Left hindlimb (tissue), 1 donor: Measurements from ENCODE around the gene SHD.
"Not testable (repeated sequence)": the region's sequence is repeated elsewhere in the genome, so short reads cannot be mapped to it uniquely, and the experiment has no call there.

Experiments used
- DNase-seq: peaks from one replicate; pipeline ENCODE4 v3.0.0-alpha.2; 2018

Gene SHD

GRCh38 chr19:4327252-4327876 is 48.3 kb downstream of the SHD start:
- peak; percentile 63 for DNase-seq

DNA sequence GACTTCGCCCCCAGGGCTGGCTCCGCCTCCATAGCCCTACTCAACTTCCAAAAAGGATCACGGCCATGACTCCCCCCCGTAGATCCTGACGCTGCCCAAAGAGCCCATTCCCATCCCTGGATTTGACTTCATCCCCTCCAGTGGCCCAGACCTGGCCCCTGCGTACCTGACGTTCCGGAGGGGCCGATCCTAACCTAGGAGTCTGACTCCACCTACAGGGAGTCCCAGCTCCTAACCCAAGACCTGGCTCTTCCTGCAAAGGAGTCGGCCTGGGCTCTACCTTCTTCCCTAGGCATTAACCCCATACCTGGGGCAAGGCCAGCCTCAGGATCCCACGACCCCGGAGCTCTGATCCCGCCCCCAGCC is 48.8 kb downstream of the SHD start:
- DNase-seq = no peak

GRCh38 chr19:4328243-4328990 is 49.4 kb downstream of the SHD start:
- DNase-seq = peak; percentile 98

DNA sequence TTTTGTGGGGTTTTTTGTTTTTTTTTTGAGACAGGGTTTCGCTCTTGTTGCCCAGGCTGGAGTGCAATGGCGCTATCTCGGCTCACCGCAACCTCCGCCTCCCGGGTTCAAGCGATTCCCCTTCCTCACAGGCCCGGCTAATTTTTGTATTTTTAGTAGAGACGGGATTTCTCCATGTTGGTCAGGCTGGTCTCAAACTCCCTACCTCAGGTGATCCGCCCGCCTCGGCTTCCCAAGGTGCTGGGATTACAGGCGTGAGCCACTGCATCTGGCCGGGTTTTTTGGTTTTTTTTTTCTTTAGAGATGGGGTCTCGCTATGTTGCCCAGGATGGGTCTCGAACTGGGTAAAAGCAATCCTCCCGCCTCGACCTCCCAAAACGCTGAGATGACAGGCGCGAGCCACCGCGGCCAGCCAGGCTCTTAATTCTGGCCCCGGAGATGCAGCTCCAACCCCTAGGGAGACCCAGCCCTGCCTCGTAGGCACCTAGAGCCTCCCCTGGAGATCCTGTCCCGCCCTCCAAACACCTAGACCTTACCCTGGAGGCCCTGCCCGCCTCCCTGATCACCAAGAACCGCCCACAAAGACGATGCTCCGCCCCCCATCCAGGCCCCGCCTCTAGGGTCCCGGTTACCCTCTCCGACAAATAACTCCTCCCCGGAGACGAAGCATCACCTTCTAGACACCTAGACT is 50.1 kb downstream of the SHD start:
- not testable (repeated sequence) for DNase-seq

DNA sequence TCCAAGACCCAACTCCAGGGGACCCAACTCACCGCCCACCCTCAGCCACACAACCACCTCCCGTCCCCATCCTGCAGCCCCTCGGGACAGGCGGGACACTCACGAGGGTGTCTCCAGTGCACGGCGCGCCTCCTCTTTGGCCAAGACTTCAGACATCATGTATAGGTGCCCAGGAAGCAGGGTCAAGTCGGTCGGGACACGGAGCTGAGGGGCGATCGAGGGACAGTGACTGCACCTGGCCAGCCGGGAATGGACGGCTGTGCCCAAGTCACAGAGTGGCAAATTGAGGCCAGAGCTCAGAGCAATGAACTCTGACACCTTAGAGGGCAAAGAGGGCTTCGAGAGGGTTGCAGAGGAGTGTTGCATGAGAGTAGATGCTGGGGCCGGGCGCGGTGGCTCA is 50.8 kb downstream of the SHD start:
- DNase-seq = no peak

GRCh38 chr19:4334929-4335570 is 56.0 kb downstream of the SHD start:
- DNase-seq = no peak

DNA sequence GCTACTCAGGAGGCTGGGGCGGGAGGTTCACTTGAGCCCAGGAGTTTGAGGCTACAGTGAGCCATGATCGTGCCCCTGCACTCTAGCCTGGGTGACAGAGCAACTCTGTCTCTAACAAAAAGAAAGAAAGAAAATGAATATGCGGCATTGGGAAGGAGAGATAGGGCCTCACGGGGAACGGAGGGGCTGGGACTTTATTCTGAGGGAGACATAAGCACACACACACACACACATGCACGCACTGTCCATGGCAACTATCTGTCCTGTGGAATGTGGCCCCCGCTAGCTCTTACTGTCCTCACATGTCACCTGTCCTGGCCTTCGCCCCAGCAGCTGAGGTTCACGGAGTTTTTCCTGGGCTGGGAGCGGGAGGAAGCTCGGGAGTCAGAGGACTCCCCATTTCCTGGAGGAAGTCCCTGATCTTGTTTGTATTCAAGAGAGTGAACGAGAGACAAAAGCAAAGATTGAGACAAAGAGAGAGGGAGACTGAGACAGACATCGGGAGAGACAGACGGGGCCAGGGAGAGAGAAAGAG is 58.9 kb downstream of the SHD start:
- DNase-seq = peak; percentile 37

- no peak for DNase-seq
Observed at GRCh38 chr19:4338441-4339355, 59.6 kb downstream of the SHD start, which contains the start of gene STAP2. Gene STAP2 (minus strand): TSS chr19:4338827. CDS start chr19:4338753, 74 bp downstream.
